IPS-11a (cell line): ENCODE data around the gene RTP2.
"Not testable (repeated sequence)": the region's sequence is repeated elsewhere in the genome, so short reads cannot be mapped to it uniquely, and the experiment has no call there.

ENCODE experiments used
- H3K4me3 ChIP-seq: one replicate; pipeline ENCODE4 v1.5.1; 2013; ENCODE audit warnings: low read depth, low read length, control low read depth

The RTP2 gene

GRCh38 chr3:187714404-187714979, 12.1 kb upstream of the RTP2 start:
- no peak overlapping the region for H3K4me3 ChIP-seq

- no peak overlapping the region for H3K4me3 ChIP-seq
Observed at GRCh38 chr3:187713504-187713903, 11.1 kb upstream of the RTP2 start.

- no peak overlapping the region for H3K4me3 ChIP-seq
Observed at GRCh38 chr3:187709155-187709554, 6.8 kb upstream of the RTP2 start.

GRCh38 chr3:187708696-187709095, 6.3 kb upstream of the RTP2 start:
- no peak overlapping the region for H3K4me3 ChIP-seq

GRCh38 chr3:187706971-187707370, 4.6 kb upstream of the RTP2 start:
- no peak overlapping the region for H3K4me3 ChIP-seq

GRCh38 chr3:187705164-187705563, 2.8 kb upstream of the RTP2 start:
- no peak overlapping the region for H3K4me3 ChIP-seq

- no peak overlapping the region for H3K4me3 ChIP-seq
Observed at GRCh38 chr3:187700249-187700648, 2.1 kb downstream of the RTP2 start.

- no peak overlapping the region for H3K4me3 ChIP-seq
Observed at GRCh38 chr3:187698499-187699399, 3.6 kb downstream of the RTP2 start.

GRCh38 chr3:187696021-187696420, 6.3 kb downstream of the RTP2 start:
- no peak overlapping the region for H3K4me3 ChIP-seq

- H3K4me3 ChIP-seq, result no peak overlapping the region
Observed at GRCh38 chr3:187695449-187695848, 6.9 kb downstream of the RTP2 start.

GRCh38 chr3:187694801-187695200, 7.6 kb downstream of the RTP2 start:
- no peak overlapping the region for H3K4me3 ChIP-seq

- no peak overlapping the region for H3K4me3 ChIP-seq
Observed at GRCh38 chr3:187693431-187693830, 8.9 kb downstream of the RTP2 start.

GRCh38 chr3:187689984-187690383, 12.4 kb downstream of the RTP2 start:
- no peak overlapping the region for H3K4me3 ChIP-seq

- H3K4me3 ChIP-seq, result no peak overlapping the region
Observed at GRCh38 chr3:187686621-187687273, 15.6 kb downstream of the RTP2 start.

GRCh38 chr3:187685948-187686347, 16.4 kb downstream of the RTP2 start:
- H3K4me3 ChIP-seq, result no peak overlapping the region

- no peak overlapping the region for H3K4me3 ChIP-seq
Observed at GRCh38 chr3:187684880-187685279, 17.5 kb downstream of the RTP2 start.

- H3K4me3 ChIP-seq, result no peak overlapping the region
Observed at GRCh38 chr3:187684444-187684843, 17.9 kb downstream of the RTP2 start.

GRCh38 chr3:187681756-187682155, 20.6 kb downstream of the RTP2 start:
- H3K4me3 ChIP-seq, result not testable (repeated sequence)

- no peak overlapping the region for H3K4me3 ChIP-seq
Observed at GRCh38 chr3:187679638-187680396, 22.5 kb downstream of the RTP2 start.

GRCh38 chr3:187678726-187679268, 23.6 kb downstream of the RTP2 start:
- H3K4me3 ChIP-seq, result no peak overlapping the region

- H3K4me3 ChIP-seq, result no peak overlapping the region
Observed at GRCh38 chr3:187677604-187678003, 24.8 kb downstream of the RTP2 start.
